GM12878 (cell line): ENCODE results near the gene RAB21. TPM values are rescaled to one million over a fixed set of nuclear protein-coding genes. Genes with fewer than 3 reads are reported as not detected.

Experiments
- ATAC-seq: fragments of 200-7000 bp; cut with Tn5 transposase; 3 replicates; pipeline ENCODE4 v1.9.1; 2020; ENCODE audit warnings: mild to moderate bottlenecking, moderate library complexity
- BruUV-seq: library from RNA; stranded (reverse); fragments of 400-500 nt; replicated peaks from 2 replicates; lab custom pipeline; 2021; lab: Mats Ljungman, UMichigan
- CTCF ChIA-PET: fragments of 300-600 bp; sonication (Branson Sonifier 250); formaldehyde crosslinking; extraction: SDS; loops from one replicate; lab custom pipeline; 2021; ENCODE audit warnings: inconsistent platforms; lab: Yijun Ruan, JAX
- POLR2A ChIA-PET: fragments of 350-600 bp; formaldehyde crosslinking; extraction: SDS; loops from one replicate; lab custom pipeline; 2021; ENCODE audit warnings: inconsistent platforms; lab: Charles Lee
- RAD21 ChIA-PET: fragments of 300-600 bp; sonication (Branson Sonifier 250); formaldehyde crosslinking; loops from one replicate; lab custom pipeline; 2023; ENCODE audit warnings: antibody characterized with exemption; ENCODE audit not compliant: unreplicated experiment; lab: Charles Lee
- SMC1A ChIA-PET: fragments of 300-600 bp; sonication (Branson Sonifier 250); formaldehyde crosslinking; loops from one replicate; lab custom pipeline; 2023; ENCODE audit not compliant: unreplicated experiment, uncharacterized antibody; lab: Charles Lee
- DNase-seq: peaks from one replicate; pipeline ENCODE4 v3.0.0-alpha.2; 2011; ENCODE audit warnings: low read depth, low spot score
- FAIRE-seq: peaks from 3 replicates; lab custom pipeline; 2011; peaks lifted over from hg19 to GRCh38; lab: Jason Lieb, UNC
- H2AFZ ChIP-seq: 2 replicates; pipeline ENCODE4 v1.6.0; 2011; ENCODE audit warnings: low read depth, low read length, control low read depth; ENCODE audit not compliant: control insufficient read depth
- H3K27ac ChIP-seq: 2 replicates; pipeline ENCODE4 v1.5.1; 2011; ENCODE audit warnings: control low read depth; ENCODE audit not compliant: control insufficient read depth, insufficient read depth
- H3K27me3 ChIP-seq, 2 experiments: replicated peaks in 1 of 2; 2 replicates each; pipeline versions ENCODE4 v1.6.0 to v1.6.1; 2011; ENCODE audit warnings: low read length in 1 of 2; ENCODE audit not compliant: control insufficient read depth in 2 of 2, insufficient read depth in 2 of 2
- H3K36me3 ChIP-seq, 2 experiments: 2 replicates each; pipeline ENCODE4 v1.5.1; 2011; ENCODE audit warnings: low read length in 1 of 2; ENCODE audit not compliant: control insufficient read depth in 2 of 2, insufficient read depth in 2 of 2
- H3K4me1 ChIP-seq: 2 replicates; pipeline ENCODE4 v1.6.1; 2011; ENCODE audit warnings: mild to moderate bottlenecking, low read length, moderate library complexity, mixed read lengths; ENCODE audit not compliant: control insufficient read depth, insufficient read depth
- H3K4me2 ChIP-seq: 2 replicates; pipeline ENCODE4 v1.6.0; 2011; ENCODE audit warnings: control low read depth; ENCODE audit not compliant: control insufficient read depth, insufficient read depth
- H3K4me3 ChIP-seq: fragments of 200-600 bp; sonication (generic); 2 replicates; pipeline ENCODE4 v1.5.1; 2016
- H3K79me2 ChIP-seq: 2 replicates; pipeline ENCODE4 v1.6.0; 2011; ENCODE audit warnings: low read length; ENCODE audit not compliant: control insufficient read depth, insufficient read depth
- H3K9ac ChIP-seq: 2 replicates; pipeline ENCODE4 v1.8.0; 2011; ENCODE audit warnings: low read length, control low read depth, mixed read lengths; ENCODE audit not compliant: control insufficient read depth, insufficient read depth
- H3K9me3 ChIP-seq: replicated peaks from 3 replicates; pipeline ENCODE4 v1.5.1; 2011; ENCODE audit warnings: mild to moderate bottlenecking, low read length; ENCODE audit not compliant: control insufficient read depth, insufficient read depth
- H4K20me1 ChIP-seq: 2 replicates; pipeline ENCODE4 v1.6.0; 2011; ENCODE audit not compliant: control insufficient read depth, insufficient read depth
- CHD2 ChIP-seq: IDR thresholded peaks from 2 replicates; pipeline ENCODE4 v1.6.1; 2011; ENCODE audit warnings: low read depth, low read length, improper control_type of control experiment, borderline replicate concordance
- FOXK2 ChIP-seq: fragments of 450-650 bp; IDR thresholded peaks from 2 replicates; pipeline ENCODE4 v1.6.1; 2017; ENCODE audit warnings: mild to moderate bottlenecking, moderate library complexity
- IKZF1 ChIP-seq: fragments of 450-650 bp; conservative IDR thresholded peaks from 2 replicates; pipeline ENCODE4 v1.6.1; 2017; ENCODE audit warnings: antibody characterized with exemption, mild to moderate bottlenecking
- KDM1A ChIP-seq: fragments of 200-600 bp; sonication (generic); IDR thresholded peaks from 2 replicates; pipeline ENCODE4 v1.6.1; 2016; ENCODE audit warnings: borderline replicate concordance
- MYB ChIP-seq: fragments of 150-350 bp; IDR thresholded peaks from 2 replicates; pipeline ENCODE4 v1.6.1; 2014; ENCODE audit warnings: mild to moderate bottlenecking, low read depth, low read length, borderline replicate concordance
- NFIC ChIP-seq: IDR thresholded peaks from 2 replicates; pipeline ENCODE4 v1.6.1; 2012; ENCODE audit warnings: low read depth, mild to moderate bottlenecking, inconsistent platforms, low read length, moderate library complexity
- PAX5 ChIP-seq: IDR thresholded peaks from 2 replicates; pipeline ENCODE4 v1.6.1; 2011; ENCODE audit warnings: low read depth, low read length, borderline replicate concordance
- PML ChIP-seq: IDR thresholded peaks from 2 replicates; pipeline ENCODE4 v1.6.1; 2012; ENCODE audit warnings: low read length, inconsistent platforms
- POLR2AphosphoS5 ChIP-seq: IDR thresholded peaks from 2 replicates; pipeline ENCODE4 v1.6.1; 2011; ENCODE audit warnings: mild to moderate bottlenecking, low read length, inconsistent platforms
- SIN3A ChIP-seq: IDR thresholded peaks from 2 replicates; pipeline ENCODE4 v1.6.1; 2012; ENCODE audit warnings: low read depth, low read length, improper control_type of control experiment
- SIX5 ChIP-seq: IDR thresholded peaks from 2 replicates; pipeline ENCODE4 v1.6.1; 2011; ENCODE audit warnings: mild to moderate bottlenecking, low read depth, low read length, moderate library complexity; ENCODE audit not compliant: severe bottlenecking
- SMAD1 ChIP-seq: fragments of 450-650 bp; IDR thresholded peaks from 2 replicates; pipeline ENCODE4 v1.6.1; 2018; ENCODE audit warnings: mild to moderate bottlenecking, low read depth; ENCODE audit not compliant: partially characterized antibody
- SMARCA5 ChIP-seq: fragments of 450-650 bp; IDR thresholded peaks from 2 replicates; pipeline ENCODE4 v1.6.1; 2017; ENCODE audit warnings: mild to moderate bottlenecking
- SP1 ChIP-seq: IDR thresholded peaks from one replicate; pipeline ENCODE4 v1.6.1; 2011; ENCODE audit warnings: low read depth, low read length
- SREBF2 ChIP-seq: IDR thresholded peaks from 2 replicates; pipeline ENCODE4 v1.6.1; 2012; ENCODE audit warnings: mild to moderate bottlenecking, low read length
- ZBED1 ChIP-seq: IDR thresholded peaks from 2 replicates; pipeline ENCODE4 v1.6.1; 2016; ENCODE audit warnings: borderline replicate concordance
- whole genome bisulfite sequencing: methylation state at CpG from one replicate; pipeline ENCODE4 v1.1.6; 2016; ENCODE audit warnings: low lambda C conversion rate; ENCODE audit not compliant: insufficient replicate concordance, insufficient coverage; ENCODE audit errors: missing lambda C conversion rate; 5-methylcytosine and 5-hydroxymethylcytosine counted together
- in situ Hi-C: fragments of 300-500 bp; cut with MboI; formaldehyde crosslinking; loops from 9 replicates; pipeline ENCODE4 v1.14.3; 2018; ENCODE audit warnings: mixed read lengths
- intact Hi-C: fragments of 100-400 bp; cut with micrococcal nuclease; formaldehyde crosslinking; loops from one replicate; pipeline ENCODE4 v1.14.2; 2022; ENCODE audit not compliant: unreplicated experiment
- polyA plus RNA-seq, 11 experiments: library from polyadenylated mRNA; depleted of rRNA in 4 of 11; unstranded in 6 of 11; stranded (reverse) in 5 of 11; fragments of >200 nt; fragmentation: Nextera tagmentation in 4 of 11; fragmentation: Illumina TruSeq in 1 of 11; extraction: Ambion mirVana in 4 of 11; extraction: Trizol in 1 of 11; gene quantifications; 1 replicate in 1 of 11; 2 replicates in 10 of 11; pipeline versions ENCODE4 v1.2.1 to v1.2.3, GENCODE V29; 2011 to 2016; ENCODE audit warnings: inconsistent platforms in 2 of 11, missing spikeins in 2 of 11, low read depth in 1 of 11
- total RNA-seq, 4 experiments: library from RNA; depleted of rRNA in 3 of 4; stranded (reverse); fragments of >200 nt in 3 of 4; fragmentation: Illumina TruSeq in 1 of 4; extraction: Trizol in 1 of 4; gene quantifications; 2 replicates each; pipeline versions ENCODE4 v1.2.1 to v1.2.3, GENCODE V29; 2013 to 2021
- TF ChIP-seq, protein P1 (sequence below): IDR thresholded peaks from 2 replicates; pipeline ENCODE4 v1.6.1; 2012; ENCODE audit warnings: low read depth, low read length, improper control_type of control experiment
- TF ChIP-seq, protein P2 (sequence below): fragments of 450-650 bp; IDR thresholded peaks from 2 replicates; pipeline ENCODE4 v1.6.1; 2018; ENCODE audit warnings: mild to moderate bottlenecking, low read depth, moderate library complexity; ENCODE audit not compliant: partially characterized antibody

Gene RAB21
- total and polyA plus RNA-seq, 10 of the 15 experiments (the other 5 are each of a cell fraction or from before 2014, with no cell fraction given) = 2.8 to 42.8 (median 16.1) TPM

DNA sequence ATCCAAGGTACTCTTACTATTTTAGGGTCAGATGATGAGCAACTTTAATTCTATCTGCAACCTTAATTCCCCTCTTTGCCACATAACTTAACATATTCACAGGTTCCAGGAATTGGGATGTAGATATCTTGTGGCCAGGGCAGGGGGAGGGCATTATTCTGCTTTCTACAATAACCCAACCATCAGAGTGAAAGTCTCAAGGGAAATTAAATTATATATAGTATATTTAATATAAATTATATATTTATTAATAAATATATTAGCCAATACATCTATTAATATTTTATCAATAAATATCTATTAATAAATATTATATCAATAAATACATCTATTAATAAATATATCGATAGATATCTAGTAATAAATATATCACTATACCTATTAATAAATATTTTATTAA lies 11.7 kb upstream of the RAB21 start:
- H3K27me3 ChIP-seq = no peaks in the 10 kb centered on the region
- H3K36me3 ChIP-seq = no peaks in the 10 kb centered on the region
- no TSS peak for BruUV-seq
- H3K79me2 ChIP-seq = no peaks in the 10 kb centered on the region
- no peaks in the 10 kb centered on the region for H3K4me1 ChIP-seq
- TF ChIP-seq SREBF2 = no peak
- no peak for TF ChIP-seq NFIC
- TF ChIP-seq, protein P1, sequence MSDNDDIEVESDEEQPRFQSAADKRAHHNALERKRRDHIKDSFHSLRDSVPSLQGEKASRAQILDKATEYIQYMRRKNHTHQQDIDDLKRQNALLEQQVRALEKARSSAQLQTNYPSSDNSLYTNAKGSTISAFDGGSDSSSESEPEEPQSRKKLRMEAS = no peak
- TF ChIP-seq CHD2 = no peak
- no peak for TF ChIP-seq PML
- TF ChIP-seq KDM1A = no peak
- TF ChIP-seq, protein P2, sequence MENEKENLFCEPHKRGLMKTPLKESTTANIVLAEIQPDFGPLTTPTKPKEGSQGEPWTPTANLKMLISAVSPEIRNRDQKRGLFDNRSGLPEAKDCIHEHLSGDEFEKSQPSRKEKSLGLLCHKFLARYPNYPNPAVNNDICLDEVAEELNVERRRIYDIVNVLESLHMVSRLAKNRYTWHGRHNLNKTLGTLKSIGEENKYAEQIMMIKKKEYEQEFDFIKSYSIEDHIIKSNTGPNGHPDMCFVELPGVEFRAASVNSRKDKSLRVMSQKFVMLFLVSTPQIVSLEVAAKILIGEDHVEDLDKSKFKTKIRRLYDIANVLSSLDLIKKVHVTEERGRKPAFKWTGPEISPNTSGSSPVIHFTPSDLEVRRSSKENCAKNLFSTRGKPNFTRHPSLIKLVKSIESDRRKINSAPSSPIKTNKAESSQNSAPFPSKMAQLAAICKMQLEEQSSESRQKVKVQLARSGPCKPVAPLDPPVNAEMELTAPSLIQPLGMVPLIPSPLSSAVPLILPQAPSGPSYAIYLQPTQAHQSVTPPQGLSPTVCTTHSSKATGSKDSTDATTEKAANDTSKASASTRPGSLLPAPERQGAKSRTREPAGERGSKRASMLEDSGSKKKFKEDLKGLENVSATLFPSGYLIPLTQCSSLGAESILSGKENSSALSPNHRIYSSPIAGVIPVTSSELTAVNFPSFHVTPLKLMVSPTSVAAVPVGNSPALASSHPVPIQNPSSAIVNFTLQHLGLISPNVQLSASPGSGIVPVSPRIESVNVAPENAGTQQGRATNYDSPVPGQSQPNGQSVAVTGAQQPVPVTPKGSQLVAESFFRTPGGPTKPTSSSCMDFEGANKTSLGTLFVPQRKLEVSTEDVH = no peak
- TF ChIP-seq SP1 = no peak
- TF ChIP-seq SMARCA5 = no peak
- no peak for TF ChIP-seq FOXK2
- TF ChIP-seq SIN3A = no peak
- TF ChIP-seq ZBED1 = no peak
- no peak for TF ChIP-seq SIX5
- no peak for TF ChIP-seq PAX5
- no peak for TF ChIP-seq MYB
- no peak for TF ChIP-seq IKZF1
- no peak for TF ChIP-seq POLR2AphosphoS5
- TF ChIP-seq SMAD1 = no peak
- intact Hi-C loops (loop anchor here (10.0 kb wide), 1 partner anchor 1008 kb away; no protein-coding TSS in a partner anchor), in situ Hi-C loops (loop anchor here (25.0 kb wide), 1 partner anchor 1006 kb away; no protein-coding TSS in a partner anchor)
- no peak overlapping the region for H3K9ac ChIP-seq
- ChIA-PET RAD21 (interaction anchor here (1.1 kb wide), 1 partner anchor 57 kb away, joined by 3 read pairs; no protein-coding TSS in a partner anchor), SMC1A (interaction anchor here (1.1 kb wide), 2 partner anchors 9 to 107 kb away, joined by 3 to 4 read pairs; no protein-coding TSS in a partner anchor), POLR2A (no interaction called here), CTCF (interaction anchor here (0.8 to 7.9 kb wide), 3 partner anchors 37 to 107 kb away, joined by 3 to 131 read pairs (median 3); partner anchors contain the start of gene TMEM19)
- WGBS = 6% methylated on average over 1 of the region's 1 CpG
- DNase-seq (no peak), FAIRE-seq (no peak), ATAC-seq (no peak)
- H3K27ac ChIP-seq = no peak overlapping the region
- H3K4me2 ChIP-seq = no peak overlapping the region
- no peaks in the 10 kb centered on the region for H3K9me3 ChIP-seq
- H3K4me3 ChIP-seq = no peak overlapping the region
- H4K20me1 ChIP-seq = no peaks in the 10 kb centered on the region
- no peak overlapping the region for H2AFZ ChIP-seq
